Measurements from ENCODE around the gene MEIKIN.

DNA sequence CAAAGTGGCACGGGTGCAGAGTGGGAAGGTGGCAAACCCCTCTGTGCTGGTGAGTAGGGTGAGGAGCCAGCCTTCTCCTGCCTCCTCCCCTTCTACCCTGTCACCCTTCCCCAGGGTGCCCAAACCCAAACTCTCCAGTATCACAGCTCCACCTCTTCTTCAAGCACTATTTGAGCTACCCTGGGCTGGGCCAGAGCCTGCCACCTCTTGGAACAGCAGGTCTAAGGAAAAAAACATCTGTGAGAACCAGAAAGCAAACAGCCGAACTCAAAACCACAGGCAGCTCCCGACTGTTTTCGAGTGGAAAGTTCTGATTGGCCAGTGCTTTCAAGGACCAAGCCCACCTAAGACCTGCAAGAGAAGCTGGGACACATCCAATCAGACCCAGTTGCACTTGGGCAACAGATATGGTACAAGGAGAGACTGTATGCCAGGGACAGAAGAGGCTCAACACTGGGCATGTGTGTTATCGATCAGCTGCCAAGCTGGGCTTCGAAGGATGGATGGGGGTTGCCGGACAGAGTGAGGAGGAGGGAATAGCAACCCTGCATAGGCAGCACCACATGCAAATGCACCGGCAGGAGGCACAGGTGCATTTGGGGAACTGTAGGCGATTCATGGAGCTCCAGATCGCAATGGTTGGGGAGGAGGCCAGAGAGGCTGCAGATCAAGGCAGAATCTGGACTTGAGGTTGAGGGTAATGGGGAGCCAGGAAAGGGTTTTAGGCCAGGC, 46.3 kb upstream of the MEIKIN start:
- TF ChIP-seq, protein P1, sequence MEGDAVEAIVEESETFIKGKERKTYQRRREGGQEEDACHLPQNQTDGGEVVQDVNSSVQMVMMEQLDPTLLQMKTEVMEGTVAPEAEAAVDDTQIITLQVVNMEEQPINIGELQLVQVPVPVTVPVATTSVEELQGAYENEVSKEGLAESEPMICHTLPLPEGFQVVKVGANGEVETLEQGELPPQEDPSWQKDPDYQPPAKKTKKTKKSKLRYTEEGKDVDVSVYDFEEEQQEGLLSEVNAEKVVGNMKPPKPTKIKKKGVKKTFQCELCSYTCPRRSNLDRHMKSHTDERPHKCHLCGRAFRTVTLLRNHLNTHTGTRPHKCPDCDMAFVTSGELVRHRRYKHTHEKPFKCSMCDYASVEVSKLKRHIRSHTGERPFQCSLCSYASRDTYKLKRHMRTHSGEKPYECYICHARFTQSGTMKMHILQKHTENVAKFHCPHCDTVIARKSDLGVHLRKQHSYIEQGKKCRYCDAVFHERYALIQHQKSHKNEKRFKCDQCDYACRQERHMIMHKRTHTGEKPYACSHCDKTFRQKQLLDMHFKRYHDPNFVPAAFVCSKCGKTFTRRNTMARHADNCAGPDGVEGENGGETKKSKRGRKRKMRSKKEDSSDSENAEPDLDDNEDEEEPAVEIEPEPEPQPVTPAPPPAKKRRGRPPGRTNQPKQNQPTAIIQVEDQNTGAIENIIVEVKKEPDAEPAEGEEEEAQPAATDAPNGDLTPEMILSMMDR (IDR thresholded peaks at IDR 0.05; ENCODE audit: low read depth, low read length): no peak
- TF ChIP-seq POLR2A (IDR thresholded peaks at IDR 0.05; ENCODE audit: extremely low read depth, insufficient read length) (no peak), MYC (IDR thresholded peaks at IDR 0.05; ENCODE audit: low read depth, low read length) (no peak)

Data from NB4 (cell line).